Left ventricle myocardium inferior (tissue), 1 donor: Measurements from ENCODE around the gene AGAP6. TPM values are rescaled to one million over a fixed set of nuclear protein-coding genes. Genes with fewer than 3 reads are reported as not detected.
"Not testable (repeated sequence)": the region's sequence is repeated elsewhere in the genome, so short reads cannot be mapped to it uniquely, and the experiment has no call there.

Experiments used
- DNase-seq: peaks from one replicate; pipeline ENCODE4 v3.0.0-alpha.2; 2020
- H3K27ac ChIP-seq: fragments of 200-600 bp; replicated peaks from 2 replicates; pipeline ENCODE4 v1.8.0; 2021
- H3K27me3 ChIP-seq: fragments of 200-600 bp; 2 replicates; pipeline ENCODE4 v1.8.0; 2021; ENCODE audit warnings: low read depth
- H3K36me3 ChIP-seq: fragments of 200-600 bp; 2 replicates; pipeline ENCODE4 v1.8.0; 2021
- H3K4me1 ChIP-seq: fragments of 200-600 bp; 2 replicates; pipeline ENCODE4 v1.8.0; 2021
- H3K4me3 ChIP-seq: fragments of 200-600 bp; 2 replicates; pipeline ENCODE4 v1.8.0; 2021; ENCODE audit warnings: mild to moderate bottlenecking, moderate library complexity
- H3K9me3 ChIP-seq: fragments of 200-600 bp; replicated peaks from 2 replicates; pipeline ENCODE4 v1.8.0; 2021
- intact Hi-C: fragments of 100-400 bp; cut with micrococcal nuclease; formaldehyde crosslinking; loops from one replicate; pipeline ENCODE4 v1.11.0; 2022
- total RNA-seq: library from RNA; stranded (reverse); fragmentation: NEBNext Ultra II Directional; extraction: Animal tissue kit (Norgen Biotek cat#: 25700); gene quantifications from one replicate; pipeline ENCODE4 v1.2.1, GENCODE V29; 2021
- donor health status: DM: no; HTN: yes; CAD: no; lungs with severe emphysema.

AGAP6 gene
- total RNA-seq, 1 donor from 2014 or later: 4.7 TPM

DNA sequence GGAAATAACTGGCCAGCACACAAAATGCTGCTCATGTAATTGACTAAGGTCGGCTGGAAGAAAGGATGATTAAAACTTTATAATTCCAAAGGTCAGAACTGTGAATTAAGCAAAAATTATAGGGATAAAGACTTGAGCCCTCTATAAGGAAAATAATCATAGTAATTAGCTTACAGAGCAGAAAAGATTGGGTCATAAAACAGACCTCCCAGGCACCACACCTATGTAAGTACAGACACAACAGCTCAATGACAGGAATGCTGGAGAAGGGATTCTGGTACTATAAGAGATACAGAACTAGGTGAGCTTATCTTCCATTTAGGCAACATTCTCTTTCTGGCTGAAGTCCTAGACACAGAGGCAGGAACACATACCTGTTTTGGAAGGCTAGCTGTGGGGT is 70.5 kb downstream of the AGAP6 start:
- H3K27ac ChIP-seq, H3K4me3 ChIP-seq, H3K9me3 ChIP-seq, H3K27me3 ChIP-seq, H3K36me3 ChIP-seq, DNase-seq, H3K4me1 ChIP-seq, intact Hi-C loops: not testable (repeated sequence)

DNA sequence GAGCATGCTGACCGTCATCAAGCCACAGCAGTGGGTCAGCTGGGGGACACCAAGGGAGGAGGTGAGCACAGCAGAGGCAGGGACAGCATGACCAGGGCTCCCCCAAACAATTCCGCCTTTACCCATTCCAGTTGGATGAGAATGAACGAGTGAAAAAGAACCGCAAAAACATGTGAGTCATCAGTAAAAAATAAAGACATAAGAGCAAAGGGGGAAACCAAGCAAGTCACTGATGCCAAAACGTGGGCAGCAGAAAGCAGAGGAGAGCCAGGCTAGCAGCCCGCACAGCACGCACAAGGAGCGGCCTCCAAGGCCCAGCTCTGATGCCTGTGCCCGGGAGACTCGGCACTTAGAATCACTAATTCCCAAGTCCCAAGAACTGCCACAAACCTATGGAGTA is 71.7 kb downstream of the AGAP6 start:
- H3K4me3 ChIP-seq, H3K27ac ChIP-seq, H3K9me3 ChIP-seq, H3K36me3 ChIP-seq, intact Hi-C loops, H3K27me3 ChIP-seq, DNase-seq, H3K4me1 ChIP-seq: not testable (repeated sequence)

Other genes with a start within 250 kb of the AGAP6 start
- 4.5 TPM for gene OGDHL, start 226.1 kb upstream of the AGAP6 start, total RNA-seq
- 25.1 TPM for gene PARG, start 46.4 kb upstream of the AGAP6 start, total RNA-seq
- gene TIMM23B, start 46.4 kb upstream of the AGAP6 start, total RNA-seq: 16.1 TPM
- gene WASHC2A, start 79.5 kb downstream of the AGAP6 start, total RNA-seq: 45.4 TPM